Lung (tissue), 4 donors: Measurements from ENCODE around the gene ARHGAP18. TPM values are rescaled to one million over a fixed set of nuclear protein-coding genes. Genes with fewer than 3 reads are reported as not detected.

Experiments used
- polyA plus RNA-seq, 2 donors: library from polyadenylated mRNA; stranded (reverse); fragments of 200-250 nt; gene quantifications; one replicate each; pipeline ENCODE4 v1.2.1, GENCODE V29; 2013
- total RNA-seq, 2 donors: library from RNA; depleted of rRNA in 1 of 2; stranded (reverse); fragments of >200 nt in 1 of 2; gene quantifications; one replicate each; pipeline ENCODE4 v1.2.1, GENCODE V29; 2014 to 2021
- donor health status: Bipolar disorder and iron deficiency.
- donor health status: healthy.
- donor health status: DM: yes; HTN: yes; CAD: no.

Gene ARHGAP18
- total and polyA plus RNA-seq, 4 donors: 16.4 to 70.7 (median 33.0) TPM

Other genes starting within 250 kb of the ARHGAP18 start
- not detected for gene TMEM244, start 151.1 kb upstream of the ARHGAP18 start, total RNA-seq
- gene TMEM244, start 151.1 kb upstream of the ARHGAP18 start, polyA plus RNA-seq: not detected